Measurements from ENCODE around the gene ZEB2. TPM values are rescaled to one million over a fixed set of nuclear protein-coding genes. Genes with fewer than 3 reads are reported as not detected.

Gene ZEB2
- total RNA-seq, 1 experiment from 2014 or later = 1.1 TPM

- H3K27ac ChIP-seq (ENCODE audit: low read length) = no peak overlapping the region
- intact Hi-C loops (cut with micrococcal nuclease; ENCODE audit: unreplicated experiment) (no loop called here), in situ Hi-C loops (cut with HindIII; ENCODE audit: low pct_unique_long_range_greater_than_20kb, low sequenced_read_pairs) (no loop called here)
- no peaks in the 10 kb centered on the region for H3K9me3 ChIP-seq (ENCODE audit: control insufficient read depth, insufficient read depth, low read depth, low read length)
- POLR2A ChIA-PET = no interaction called here
- CTCF ChIA-PET = interaction anchor here (0.7 kb wide), 1 partner anchor 983 kb away, joined by 5 read pairs; no protein-coding TSS in a partner anchor
- H3K36me3 ChIP-seq (ENCODE audit: control insufficient read depth, insufficient read depth, low read length) = no peaks in the 10 kb centered on the region
- H3K27me3 ChIP-seq (ENCODE audit: control insufficient read depth, insufficient read depth, low read length) = peaks cover 2% of the 10 kb centered on the region; the same call in 1 of the 2 replicates
- no peak overlapping the region for H3K4me3 ChIP-seq (ENCODE audit: low read depth in 2 of 2, low read length in 2 of 2)
- no TSS peak for BruUV-seq (replicated peaks)
- ATAC-seq = no peak
- TF ChIP-seq REST (IDR thresholded peaks at IDR 0.05; ENCODE audit: insufficient read depth in 1 of 2, low read depth in 2 of 2, low read length in 1 of 2) = no peak
- TF ChIP-seq TCF7L2 (IDR thresholded peaks at IDR 0.05; ENCODE audit: low read depth, low read length) = no peak
- TF ChIP-seq POLR2AphosphoS5 (IDR thresholded peaks at IDR 0.05; ENCODE audit: low read depth, low read length) = no peak
- TF ChIP-seq SIN3A (IDR thresholded peaks at IDR 0.05; ENCODE audit: borderline replicate concordance, insufficient read depth, low read depth, low read length) = no peak
- TF ChIP-seq CTCF (IDR thresholded peaks at IDR 0.05) = no peak
- DNase-seq (ENCODE audit: low read depth, low spot score) = no peak
- no peaks in the 10 kb centered on the region for H3K4me1 ChIP-seq (ENCODE audit: control insufficient read depth, insufficient read depth, low read length)
Observed at GRCh38 chr2:144459937-144460336, 60.0 kb downstream of the ZEB2 start.

GRCh38 chr2:144459286-144459685, 60.6 kb downstream of the ZEB2 start:
- in situ Hi-C loops (cut with HindIII; ENCODE audit: low pct_unique_long_range_greater_than_20kb, low sequenced_read_pairs) = no loop called here
- Histone ChIP-seq H3K27ac (ENCODE audit: low read length) (no peak overlapping the region), H3K4me1 (ENCODE audit: control insufficient read depth, insufficient read depth, low read length) (no peaks in the 10 kb centered on the region), H3K4me3 (ENCODE audit: low read depth in 2 of 2, low read length in 2 of 2) (no peak overlapping the region), H3K27me3 (ENCODE audit: control insufficient read depth, insufficient read depth, low read length) (peaks cover 3% of the 10 kb centered on the region), H3K9me3 (ENCODE audit: control insufficient read depth, insufficient read depth, low read depth, low read length) (no peaks in the 10 kb centered on the region), H3K36me3 (ENCODE audit: control insufficient read depth, insufficient read depth, low read length) (no peaks in the 10 kb centered on the region)
- TF ChIP-seq POLR2AphosphoS5 (IDR thresholded peaks at IDR 0.05; ENCODE audit: low read depth, low read length) (no peak), CTCF (IDR thresholded peaks at IDR 0.05) (no peak), SIN3A (IDR thresholded peaks at IDR 0.05; ENCODE audit: borderline replicate concordance, insufficient read depth, low read depth, low read length) (no peak), REST (IDR thresholded peaks at IDR 0.05; ENCODE audit: insufficient read depth in 1 of 2, low read depth in 2 of 2, low read length in 1 of 2) (no peak), TCF7L2 (IDR thresholded peaks at IDR 0.05; ENCODE audit: low read depth, low read length) (no peak)
- DNase-seq (ENCODE audit: low read depth, low spot score) = no peak
- BruUV-seq (replicated peaks) = no TSS peak
- intact Hi-C loops (cut with micrococcal nuclease; ENCODE audit: unreplicated experiment) = no loop called here
- ChIA-PET POLR2A (no interaction called here), CTCF (interaction anchor here (0.7 kb wide), 1 partner anchor 983 kb away, joined by 5 read pairs; no protein-coding TSS in a partner anchor)
- no peak for ATAC-seq

All from Panc1 (cell line).